ENCODE results near the gene SV2B.

The SV2B gene

GRCh38 chr15:91104111-91104510, 4.1 kb downstream of the SV2B start:
- DNase-seq, result no peak

- DNase-seq, result no peak
Observed at GRCh38 chr15:91108421-91108820, 8.4 kb downstream of the SV2B start.

GRCh38 chr15:91109885-91110284, 9.8 kb downstream of the SV2B start:
- no peak for DNase-seq

GRCh38 chr15:91110407-91110806, 10.3 kb downstream of the SV2B start:
- DNase-seq, result no peak

GRCh38 chr15:91113030-91113429, 13.0 kb downstream of the SV2B start:
- DNase-seq, result no peak

GRCh38 chr15:91114301-91114700, 14.2 kb downstream of the SV2B start:
- no peak for DNase-seq

GRCh38 chr15:91116113-91117067, 16.3 kb downstream of the SV2B start:
- DNase-seq, result peak; percentile 79

- no peak for DNase-seq
Observed at GRCh38 chr15:91117375-91117774, 17.3 kb downstream of the SV2B start.

GRCh38 chr15:91118817-91119590, 18.9 kb downstream of the SV2B start:
- no peak for DNase-seq

GRCh38 chr15:91122296-91122695, 22.2 kb downstream of the SV2B start:
- DNase-seq, result no peak

- DNase-seq, result no peak
Observed at GRCh38 chr15:91124132-91124531, 24.1 kb downstream of the SV2B start.

GRCh38 chr15:91125162-91125561, 25.1 kb downstream of the SV2B start:
- DNase-seq, result no peak

GRCh38 chr15:91126080-91126479, 26.0 kb downstream of the SV2B start:
- DNase-seq, result no peak

- DNase-seq, result no peak
Observed at GRCh38 chr15:91127236-91127955, 27.3 kb downstream of the SV2B start.

- no peak for DNase-seq
Observed at GRCh38 chr15:91128016-91128415, 28.0 kb downstream of the SV2B start.

- DNase-seq, result no peak
Observed at GRCh38 chr15:91129436-91129835, 29.4 kb downstream of the SV2B start.

GRCh38 chr15:91132079-91132478, 32.0 kb downstream of the SV2B start:
- DNase-seq, result no peak

- no peak for DNase-seq
Observed at GRCh38 chr15:91133511-91133910, 33.5 kb downstream of the SV2B start.

GRCh38 chr15:91135201-91136130, 35.4 kb downstream of the SV2B start:
- DNase-seq, result no peak

- DNase-seq, result no peak
Observed at GRCh38 chr15:91136386-91136923, 36.4 kb downstream of the SV2B start.

GRCh38 chr15:91140601-91141000, 40.5 kb downstream of the SV2B start:
- no peak for DNase-seq

- DNase-seq, result no peak
Observed at GRCh38 chr15:91141097-91141496, 41.0 kb downstream of the SV2B start.
